ENCODE measurements around the gene PNPLA8.
A peak's percentile ranks its signal among the peaks of the same experiment; 100 is the strongest.
"Not testable (repeated sequence)": the region's sequence is repeated elsewhere in the genome, so short reads cannot be mapped to it uniquely, and the experiment has no call there.

Gene PNPLA8, protein sequence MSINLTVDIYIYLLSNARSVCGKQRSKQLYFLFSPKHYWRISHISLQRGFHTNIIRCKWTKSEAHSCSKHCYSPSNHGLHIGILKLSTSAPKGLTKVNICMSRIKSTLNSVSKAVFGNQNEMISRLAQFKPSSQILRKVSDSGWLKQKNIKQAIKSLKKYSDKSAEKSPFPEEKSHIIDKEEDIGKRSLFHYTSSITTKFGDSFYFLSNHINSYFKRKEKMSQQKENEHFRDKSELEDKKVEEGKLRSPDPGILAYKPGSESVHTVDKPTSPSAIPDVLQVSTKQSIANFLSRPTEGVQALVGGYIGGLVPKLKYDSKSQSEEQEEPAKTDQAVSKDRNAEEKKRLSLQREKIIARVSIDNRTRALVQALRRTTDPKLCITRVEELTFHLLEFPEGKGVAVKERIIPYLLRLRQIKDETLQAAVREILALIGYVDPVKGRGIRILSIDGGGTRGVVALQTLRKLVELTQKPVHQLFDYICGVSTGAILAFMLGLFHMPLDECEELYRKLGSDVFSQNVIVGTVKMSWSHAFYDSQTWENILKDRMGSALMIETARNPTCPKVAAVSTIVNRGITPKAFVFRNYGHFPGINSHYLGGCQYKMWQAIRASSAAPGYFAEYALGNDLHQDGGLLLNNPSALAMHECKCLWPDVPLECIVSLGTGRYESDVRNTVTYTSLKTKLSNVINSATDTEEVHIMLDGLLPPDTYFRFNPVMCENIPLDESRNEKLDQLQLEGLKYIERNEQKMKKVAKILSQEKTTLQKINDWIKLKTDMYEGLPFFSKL

DNA sequence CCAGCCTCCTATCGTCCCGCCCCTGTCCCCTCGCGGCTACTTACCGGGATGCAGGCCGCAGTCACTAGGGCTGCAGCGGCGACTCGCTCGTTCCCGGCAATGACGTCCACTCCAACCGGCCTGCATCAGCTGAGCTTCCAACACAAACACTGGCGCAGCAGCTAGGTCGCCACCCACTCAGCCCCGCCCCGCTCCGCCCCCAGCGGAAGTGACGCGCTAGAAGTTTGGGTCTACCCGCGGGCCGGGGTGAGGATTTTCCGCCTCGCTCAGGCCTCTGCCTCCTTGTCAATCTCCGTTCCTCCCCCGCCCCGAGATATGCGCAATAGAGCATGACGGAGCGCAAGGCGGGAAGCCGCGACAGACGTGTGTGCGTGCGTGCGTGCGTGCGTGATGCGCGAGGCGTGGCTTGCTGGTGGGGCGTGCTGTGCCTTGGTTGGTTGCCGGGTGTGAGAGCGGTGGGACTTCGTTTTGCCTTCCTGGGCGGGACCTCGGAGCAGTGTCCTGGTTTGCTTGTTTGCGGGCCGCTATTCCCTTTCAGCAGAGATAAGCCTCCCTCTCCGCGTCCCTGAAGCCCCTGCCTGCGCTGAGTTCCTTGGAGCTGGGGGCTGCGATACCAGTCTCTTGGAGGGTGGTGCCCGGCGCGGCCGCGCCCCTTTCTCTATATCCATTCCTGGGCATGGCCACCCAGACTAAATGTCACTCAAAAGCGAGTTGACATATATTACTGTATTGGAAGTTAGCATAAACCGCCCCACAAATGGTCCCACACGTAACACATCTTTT lies at the start of gene PNPLA8:
PNPLA8 (minus strand) TSS at position 151 of the 783 bp plus-strand sequence. CDS start 10,644 bp downstream, outside the sequence.
- peak; percentile 100 for DNase-seq

DNA sequence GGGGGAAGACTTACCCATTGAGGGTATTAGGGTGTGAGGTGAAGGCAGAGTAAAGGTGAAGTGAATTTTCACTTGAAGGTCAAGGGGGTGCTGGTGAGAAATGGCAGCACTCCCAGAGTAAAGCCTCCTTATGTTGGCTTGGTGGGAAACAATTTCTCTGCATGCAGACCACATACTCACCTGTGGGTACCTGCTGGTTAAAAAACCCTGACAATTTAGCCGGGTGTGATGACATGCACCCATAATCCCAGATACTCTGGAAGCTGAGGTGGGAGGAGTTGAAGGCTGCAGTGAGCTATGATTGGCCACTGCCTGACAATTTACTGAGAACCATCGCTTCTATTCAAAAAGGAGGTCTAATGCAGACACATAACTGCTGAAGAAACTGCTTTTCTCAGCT lies 49.2 kb upstream of the PNPLA8 start:
- no peak for DNase-seq

DNA sequence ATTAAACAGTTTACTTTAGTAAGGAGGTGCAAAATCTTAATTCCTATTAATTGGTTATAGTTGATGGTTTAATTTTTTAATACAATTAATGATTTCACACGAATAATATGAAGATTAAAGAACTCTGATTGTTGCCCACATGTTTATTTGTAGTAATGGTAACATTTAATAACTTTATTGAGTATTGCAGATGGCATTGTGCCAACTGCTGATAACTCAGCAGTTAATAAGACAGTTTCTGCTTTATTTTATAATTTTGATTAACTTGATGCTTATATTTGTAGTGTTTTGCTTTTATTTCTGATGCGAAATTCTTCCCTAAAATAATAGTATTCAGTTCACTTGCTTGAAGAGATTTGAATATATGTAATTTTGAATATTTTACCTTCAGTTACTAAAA lies 46.5 kb upstream of the PNPLA8 start:
- DNase-seq = no peak

DNA sequence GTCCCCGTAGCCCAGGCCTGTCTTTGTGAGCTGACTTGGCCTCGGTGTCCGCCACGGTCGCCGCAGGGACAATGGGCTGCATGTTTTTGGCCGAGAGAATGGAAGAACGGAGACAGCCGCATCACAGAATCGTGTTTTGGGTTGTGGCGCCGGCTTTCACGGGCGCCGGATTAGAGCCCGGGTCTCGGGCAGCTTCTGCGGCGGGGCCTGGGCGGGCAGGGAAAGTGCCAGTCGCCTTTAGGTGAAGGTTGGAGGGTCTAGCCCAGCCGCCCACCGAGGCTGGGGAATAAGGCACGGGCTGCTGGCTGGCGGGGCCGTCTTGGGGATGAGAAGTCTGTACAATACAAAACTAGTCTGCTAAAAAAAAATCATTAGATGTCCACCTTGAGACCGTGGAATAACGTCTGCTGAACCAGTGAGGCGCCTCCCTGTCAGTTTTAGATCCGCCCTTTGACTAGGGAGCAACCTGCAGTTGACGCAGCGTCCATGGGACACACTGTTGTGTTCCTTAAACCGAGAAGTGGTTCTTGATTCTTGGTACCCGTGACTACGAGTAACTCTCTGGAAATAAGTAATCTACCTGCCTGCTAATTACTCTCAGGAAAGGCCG lies 44.3 kb upstream of the PNPLA8 start:
- DNase-seq = peak; percentile 80

DNA sequence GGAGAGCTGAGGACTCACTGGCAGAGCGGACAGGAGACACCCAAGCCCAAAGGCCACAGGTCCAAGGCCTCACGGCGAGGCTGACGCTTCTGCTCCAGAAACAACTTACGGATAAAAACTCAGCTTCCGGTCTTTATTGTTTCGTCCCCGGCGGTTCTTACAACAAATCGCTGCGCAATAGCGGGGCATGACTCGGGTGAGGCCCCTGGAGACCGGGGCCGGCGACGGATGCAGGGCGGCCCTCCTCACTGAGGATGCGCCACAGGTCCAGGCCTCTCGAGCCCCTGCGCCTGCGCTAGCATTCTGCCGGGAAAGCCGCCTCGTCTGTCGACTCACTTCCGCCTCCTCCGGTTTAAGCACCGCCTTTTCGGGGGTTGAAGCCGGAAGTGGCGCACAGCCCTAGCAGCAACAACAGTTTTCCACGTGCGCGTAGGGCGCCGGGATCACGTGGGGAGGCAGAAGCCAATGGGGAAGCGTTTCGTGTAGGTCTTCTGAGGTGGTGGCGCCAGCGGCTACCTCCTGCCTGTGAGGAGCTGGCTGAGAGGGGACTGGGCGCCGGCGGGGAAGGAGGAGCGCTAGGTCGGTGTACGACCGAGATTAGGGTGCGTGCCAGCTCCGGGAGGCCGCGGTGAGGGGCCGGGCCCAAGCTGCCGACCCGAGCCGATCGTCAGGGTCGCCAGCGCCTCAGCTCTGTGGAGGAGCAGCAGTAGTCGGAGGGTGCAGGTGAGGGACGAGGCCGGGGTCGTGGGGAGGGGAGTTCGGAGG lies 43.6 kb upstream of the PNPLA8 start, which contains the start of the genes DNAJB9 and THAP5:
DNAJB9 (plus strand) TSS at position 494 of the 765 bp plus-strand sequence. CDS start 1,853 bp downstream, outside the sequence.
THAP5 (minus strand) TSS at position 326 of the 765 bp plus-strand sequence; CDS start at position 189, 137 bp downstream.
- DNase-seq = peak; percentile 100

DNA sequence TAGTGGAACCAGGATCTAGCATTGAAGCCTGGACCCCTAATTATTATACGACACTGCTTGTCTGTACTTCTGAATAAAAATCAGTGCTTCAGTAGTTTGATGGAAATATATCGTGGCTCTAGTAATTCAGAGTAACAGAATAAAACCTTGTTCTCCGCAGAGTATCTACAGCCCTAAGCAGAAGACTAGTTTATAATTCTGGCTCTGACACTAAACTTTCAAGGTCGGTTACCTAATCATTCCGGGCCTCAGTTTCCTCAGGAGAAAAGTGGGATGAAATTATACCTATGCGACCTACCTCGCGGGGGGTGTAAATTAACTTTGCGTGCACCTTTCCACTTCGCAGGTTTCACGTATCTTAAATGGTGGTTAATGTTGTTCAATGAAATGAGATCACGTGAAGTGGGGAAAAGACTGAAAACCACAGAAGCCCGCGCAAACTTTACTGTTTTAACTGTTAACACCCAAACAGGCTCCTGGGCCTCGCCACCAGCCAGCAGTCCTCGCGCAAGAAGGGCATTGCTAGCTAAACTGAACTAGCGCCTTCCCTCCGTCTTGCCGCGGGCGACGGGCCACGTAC lies 43.0 kb upstream of the PNPLA8 start:
- DNase-seq = no peak

DNA sequence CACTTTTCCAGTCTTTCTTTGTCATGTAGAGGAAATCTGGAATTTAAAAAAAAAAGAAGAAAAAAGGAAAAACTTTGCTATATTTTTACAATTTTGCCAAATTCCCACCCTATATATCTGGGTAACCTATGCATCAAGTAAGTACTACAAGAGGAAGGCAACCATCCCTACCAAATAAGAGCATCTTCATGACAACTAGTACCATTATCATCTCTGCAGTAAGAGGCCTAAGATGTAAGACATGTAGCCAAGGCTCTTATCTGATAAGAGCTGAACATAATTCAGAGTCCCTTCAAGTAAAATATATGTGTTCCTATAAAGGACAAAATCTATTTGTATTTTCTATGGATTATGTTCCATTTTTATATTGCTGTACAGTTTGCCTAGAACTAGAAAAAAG lies 40.1 kb upstream of the PNPLA8 start:
- no peak for DNase-seq

DNA sequence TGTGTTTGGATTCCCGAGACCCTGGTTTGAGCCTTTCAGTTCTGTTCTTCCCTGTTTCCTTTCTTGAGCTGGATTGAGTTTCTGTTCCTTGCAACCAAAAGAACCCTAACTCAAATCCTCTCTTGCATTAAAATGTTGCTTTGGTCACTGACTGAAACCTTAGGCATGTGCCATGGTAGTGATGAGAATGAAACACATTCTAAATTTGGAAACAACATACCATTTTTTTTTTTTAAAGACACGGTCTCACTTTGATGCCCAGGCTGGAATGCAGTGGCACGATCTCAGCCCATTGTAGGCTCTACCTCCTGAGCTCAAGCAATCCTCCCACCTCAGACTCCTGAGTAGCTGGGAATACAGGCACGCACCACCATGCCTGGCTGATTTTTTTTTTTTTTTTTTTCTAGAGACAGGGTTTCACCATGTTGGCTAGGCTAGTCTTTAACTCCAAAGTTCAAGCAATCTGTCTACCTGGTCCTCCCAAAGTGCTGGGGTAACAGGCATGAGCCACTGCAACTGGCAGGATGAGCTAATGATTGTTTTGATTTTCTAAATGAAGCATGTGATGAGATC lies 35.2 kb upstream of the PNPLA8 start:
- no peak for DNase-seq

DNA sequence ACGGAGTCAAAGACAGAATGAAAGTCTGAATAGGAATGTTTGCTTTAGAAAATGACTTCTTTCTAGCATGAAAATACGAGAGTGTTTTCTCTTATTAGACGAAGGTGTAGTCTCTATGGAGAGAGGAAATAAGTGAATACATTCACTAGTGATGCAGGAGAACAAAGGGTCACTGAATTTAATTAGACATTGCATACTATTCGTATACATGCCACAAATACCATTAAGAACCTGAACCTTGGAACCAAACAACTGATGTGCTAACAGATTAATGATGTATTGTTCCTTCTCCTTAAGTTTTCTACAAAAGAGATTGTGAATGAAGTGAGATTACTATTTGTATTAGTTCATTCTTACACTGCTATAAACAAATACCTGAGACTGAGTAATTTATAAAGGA lies 33.3 kb upstream of the PNPLA8 start:
- no peak for DNase-seq

DNA sequence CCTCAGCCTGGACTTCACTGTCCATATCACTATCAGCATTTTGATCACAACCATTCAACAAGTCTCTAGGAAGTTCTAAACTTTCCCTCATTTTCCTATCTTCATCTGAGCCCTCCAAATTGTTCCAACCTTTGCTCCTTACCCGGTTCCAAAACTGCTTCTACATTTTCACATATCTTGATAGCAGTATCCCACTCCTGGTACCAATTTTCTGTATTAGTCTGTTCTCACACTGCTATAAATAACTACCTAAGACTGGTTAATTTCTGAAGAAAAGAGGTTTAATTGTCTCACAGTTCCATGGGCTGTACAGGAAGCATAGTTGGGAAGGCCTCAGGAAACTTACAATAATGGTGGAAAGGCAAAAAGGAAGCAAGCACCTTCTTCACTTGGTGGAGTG lies 31.7 kb upstream of the PNPLA8 start:
- DNase-seq = no peak

DNA sequence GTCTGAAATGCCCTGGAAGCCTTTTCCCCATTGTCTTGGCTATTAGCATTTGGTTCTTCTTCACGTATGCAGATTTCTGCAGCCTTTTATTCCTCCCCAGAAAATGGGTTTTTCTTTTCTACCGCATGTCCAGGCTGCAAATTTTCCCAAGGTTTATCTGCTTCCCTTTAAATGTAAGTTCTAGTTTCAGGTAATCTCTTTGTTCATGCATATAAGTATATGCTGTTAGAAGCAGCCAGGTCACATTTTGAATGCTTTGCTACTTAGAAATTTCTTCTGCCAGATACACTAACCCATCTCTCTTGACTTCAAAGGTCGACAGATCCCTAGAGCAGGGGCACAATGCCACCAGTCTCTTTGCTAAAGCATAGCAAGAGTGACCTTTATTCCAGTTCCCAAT lies 31.3 kb upstream of the PNPLA8 start:
- DNase-seq = no peak

DNA sequence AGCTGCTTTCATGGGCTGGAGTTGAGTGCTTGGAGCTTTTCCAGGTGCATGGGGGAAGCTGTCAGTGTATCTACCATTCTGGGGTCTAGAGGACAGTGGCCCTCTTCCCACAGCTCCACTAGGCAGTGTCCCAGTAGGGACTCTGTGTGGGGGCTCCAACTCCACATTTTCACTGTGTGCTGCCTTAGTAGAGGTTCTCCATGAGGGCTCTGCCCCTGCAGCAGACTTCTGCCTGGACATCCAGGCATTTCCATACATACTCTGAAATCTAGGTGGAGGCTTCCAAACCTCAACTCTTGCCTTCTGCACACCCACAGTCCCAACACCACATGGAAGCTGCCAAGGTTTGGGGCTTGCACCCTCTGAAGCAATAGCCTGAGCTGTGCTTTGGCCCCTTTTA lies 30.7 kb upstream of the PNPLA8 start:
- DNase-seq = not testable (repeated sequence)

DNA sequence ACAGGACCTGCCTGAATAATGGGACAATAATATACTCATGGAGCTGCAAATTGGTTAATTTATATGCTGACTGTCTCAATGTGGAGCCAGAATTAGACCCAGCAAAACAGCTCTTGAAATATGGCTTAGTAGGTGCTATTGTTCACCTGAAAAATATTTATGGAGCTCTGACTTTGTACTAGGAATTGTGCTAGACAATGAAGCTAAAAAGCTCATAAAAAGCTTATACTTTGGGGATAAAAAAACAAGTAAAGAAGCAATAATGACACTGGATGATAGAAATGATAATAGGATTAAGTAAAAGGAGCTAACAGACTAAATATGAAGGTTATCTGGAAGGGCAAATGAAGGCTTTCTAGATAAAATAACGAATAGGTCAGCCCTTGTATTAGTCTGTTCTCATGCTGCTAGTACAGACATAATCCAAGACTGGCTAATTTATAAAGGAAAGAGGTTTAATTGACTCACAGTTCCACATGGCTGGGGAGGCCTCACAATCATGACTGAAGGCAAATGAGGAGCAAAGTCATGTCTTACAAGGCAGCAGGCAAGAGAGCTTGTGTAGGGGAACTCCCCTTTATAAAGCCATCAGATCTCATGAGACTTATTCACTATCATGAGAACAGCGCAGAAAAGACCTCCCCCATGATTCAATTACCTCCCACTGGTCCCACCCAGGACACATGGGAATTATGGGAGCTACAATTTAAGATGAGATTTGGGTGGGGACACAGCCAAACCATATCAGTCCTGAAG lies 22.4 kb upstream of the PNPLA8 start:
- DNase-seq = not testable (repeated sequence)

DNA sequence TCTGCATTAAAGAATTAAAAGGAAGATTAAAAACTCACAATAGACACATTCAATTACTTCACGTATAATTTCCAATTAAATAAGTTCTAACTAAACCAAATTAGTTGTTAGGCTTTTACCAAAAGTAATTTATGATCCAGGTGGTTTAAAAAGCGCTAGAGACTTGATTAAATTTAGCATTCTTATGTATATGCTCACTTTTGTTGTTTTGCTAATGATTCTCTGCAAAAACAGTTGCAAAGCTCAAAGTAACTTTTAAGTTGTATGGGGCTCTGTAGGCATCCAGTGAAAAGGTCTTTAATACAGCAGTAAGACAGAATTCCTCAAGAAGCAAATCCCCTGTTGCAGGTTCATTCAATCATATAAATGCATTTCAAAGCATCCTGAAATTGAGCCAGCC lies 15.5 kb upstream of the PNPLA8 start:
- no peak for DNase-seq

DNA sequence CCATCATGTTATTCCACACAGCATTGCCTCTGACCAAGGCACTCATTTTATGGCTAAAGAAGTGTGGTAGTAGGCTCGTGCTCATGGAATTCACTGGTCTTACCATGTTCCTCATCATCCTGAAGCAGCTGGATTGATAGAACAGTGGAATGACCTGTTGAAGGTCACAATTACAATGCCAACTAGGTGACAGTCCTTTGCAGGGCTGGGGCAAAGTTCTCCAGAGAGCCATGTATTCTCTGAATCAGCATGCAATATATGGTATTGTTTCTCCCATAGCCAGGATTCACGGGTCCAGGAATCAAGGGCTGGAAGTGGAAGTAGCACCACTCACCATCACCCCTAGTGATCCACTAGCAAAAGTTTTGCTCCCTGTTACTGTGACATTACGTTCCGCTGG lies 12.8 kb upstream of the PNPLA8 start:
- not testable (repeated sequence) for DNase-seq

DNA sequence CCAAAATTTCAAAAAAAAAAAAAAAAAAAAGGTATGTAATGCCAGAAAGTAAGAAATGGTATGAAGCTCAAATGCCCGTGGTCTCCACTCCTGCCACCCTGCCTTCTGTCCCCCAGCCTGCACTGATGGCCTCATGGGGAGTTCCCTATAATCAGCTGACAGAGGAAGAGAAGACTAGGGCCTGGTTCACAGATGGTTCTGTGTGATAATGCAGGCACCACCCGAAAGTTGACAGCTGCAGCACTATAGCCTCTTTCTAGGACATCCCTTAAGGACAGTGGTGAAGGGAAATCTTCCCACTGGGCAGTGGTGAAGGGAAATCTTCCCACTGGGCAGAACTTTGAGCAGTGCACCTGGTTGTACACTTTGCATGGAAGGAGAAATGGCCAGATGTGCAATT lies 12.3 kb upstream of the PNPLA8 start:
- not testable (repeated sequence) for DNase-seq

DNA sequence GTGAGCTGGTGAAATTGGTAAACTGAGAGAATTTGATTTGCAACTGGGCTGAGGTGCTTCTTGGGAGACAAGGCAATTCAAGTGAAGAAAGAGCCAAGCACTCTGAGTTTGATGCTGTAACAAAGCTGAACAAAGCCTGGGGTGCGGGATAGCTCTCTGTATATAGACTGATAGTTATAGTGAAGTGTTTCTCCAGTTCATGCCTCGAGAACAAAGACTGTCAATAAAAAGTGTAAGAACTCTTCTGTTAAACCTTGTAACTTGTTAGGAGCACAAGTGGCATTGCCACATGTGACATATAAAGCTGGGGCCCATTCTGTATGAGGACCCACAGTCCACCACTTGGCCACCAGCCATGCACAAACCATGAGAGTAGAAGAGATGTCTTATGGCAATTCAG lies 11.3 kb upstream of the PNPLA8 start:
- no peak for DNase-seq

DNA sequence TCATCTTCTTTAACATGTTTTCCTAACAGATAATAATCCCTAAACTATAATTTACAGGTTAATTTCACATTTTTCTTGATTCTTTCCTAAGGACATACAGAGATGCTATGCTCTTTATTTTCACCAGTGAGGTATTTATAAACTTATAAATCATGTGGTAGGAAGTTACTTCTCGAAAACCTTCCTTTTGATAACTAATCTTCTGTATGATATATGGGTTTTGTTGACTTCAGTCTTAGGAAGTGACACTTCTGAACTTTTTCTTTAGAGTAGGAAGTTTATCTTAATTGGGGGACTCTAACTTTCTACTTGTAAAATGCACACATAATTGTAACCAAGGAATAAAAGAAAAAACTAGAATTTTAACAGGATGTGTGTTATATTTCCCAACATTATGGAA lies 9.8 kb upstream of the PNPLA8 start:
- no peak for DNase-seq

DNA sequence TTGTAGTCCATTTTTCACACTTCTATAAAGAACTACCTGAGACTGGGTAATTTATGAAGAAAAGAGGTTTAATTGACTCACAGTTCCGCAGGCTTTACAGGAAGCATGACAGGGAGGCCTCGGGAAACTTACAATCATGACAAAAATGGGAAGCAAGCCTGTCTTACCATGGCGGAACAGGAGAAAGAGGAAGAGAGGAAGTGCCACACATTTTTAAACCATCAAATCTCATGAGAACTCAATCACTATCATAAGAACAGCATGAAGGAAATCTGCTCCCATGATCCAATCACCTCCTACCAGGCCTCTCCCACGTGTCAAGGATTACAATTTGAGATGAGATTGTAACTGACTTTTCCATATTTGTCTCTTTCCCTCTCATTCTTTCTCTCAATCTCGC lies 9.3 kb upstream of the PNPLA8 start:
- DNase-seq = peak; percentile 52

DNA sequence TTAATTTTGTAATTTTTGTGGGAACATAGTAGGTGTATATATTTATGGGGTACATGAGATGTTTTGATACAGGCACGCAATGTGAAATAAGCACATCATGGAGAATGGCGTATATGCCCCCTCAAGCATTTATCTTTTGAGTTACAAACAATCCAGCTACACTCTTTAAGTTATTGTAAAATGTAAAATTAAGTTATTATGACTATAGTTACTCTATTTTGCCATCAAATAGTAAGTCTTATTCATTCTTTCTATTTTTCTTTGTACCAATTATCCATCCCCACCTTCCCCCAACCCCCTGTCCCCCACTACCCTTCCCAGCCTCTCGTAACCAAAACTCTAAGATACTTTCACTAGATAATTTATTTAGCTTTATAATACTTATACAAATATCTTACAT lies 7.8 kb upstream of the PNPLA8 start:
- DNase-seq = no peak
